Uterus (tissue), 4 donors: ENCODE data around the gene FYN. TPM values are rescaled to one million over a fixed set of nuclear protein-coding genes. Genes with fewer than 3 reads are reported as not detected.

Experiments
- DNase-seq, 2 donors: peaks; one replicate each; pipeline ENCODE4 v3.0.0-alpha.2; 2019 to 2020
- H3K27ac ChIP-seq, 2 donors: fragments of 200-600 bp; sonication (generic); 1 replicate in 1 of 2; 2 replicates in 1 of 2; pipeline ENCODE4 v1.5.1; 2016 to 2018
- H3K27me3 ChIP-seq, 2 donors: fragments of 200-600 bp; sonication (generic); one replicate each; pipeline ENCODE4 v1.5.1; 2018 to 2019; ENCODE audit warnings: control low read depth in 1 of 2
- H3K36me3 ChIP-seq, 2 donors: fragments of 200-600 bp; sonication (generic); one replicate each; pipeline ENCODE4 v1.5.1; 2019; ENCODE audit warnings: control low read depth in 1 of 2
- H3K4me1 ChIP-seq, 2 donors: fragments of 200-600 bp; sonication (generic); one replicate each; pipeline ENCODE4 v1.5.1; 2018 to 2019; ENCODE audit warnings: control low read depth in 1 of 2
- H3K4me3 ChIP-seq, 2 donors: fragments of 200-600 bp; sonication (generic); 1 replicate in 1 of 2; 2 replicates in 1 of 2; pipeline ENCODE4 v1.5.1; 2018 to 2019; ENCODE audit warnings: mild to moderate bottlenecking in 1 of 2
- H3K9me3 ChIP-seq, 2 donors: fragments of 200-600 bp; sonication (generic); one replicate each; pipeline ENCODE4 v1.5.1; 2019; ENCODE audit warnings: control low read depth in 1 of 2
- CTCF ChIP-seq, 4 experiments: fragments of 200-600 bp in 2 of 4; fragments of 450-650 bp in 2 of 4; sonication (generic) in 2 of 4; IDR thresholded peaks; one replicate each; pipeline ENCODE4 v1.5.1; 2016 to 2019; ENCODE audit warnings: antibody characterized with exemption in 4 of 4, mild to moderate bottlenecking in 2 of 4, moderate library complexity in 1 of 4
- POLR2A ChIP-seq, 2 donors: fragments of 450-650 bp; IDR thresholded peaks; one replicate each; pipeline ENCODE4 v1.6.1; 2016; ENCODE audit warnings: antibody characterized with exemption in 2 of 2, mild to moderate bottlenecking in 1 of 2, moderate library complexity in 1 of 2
- intact Hi-C: fragments of 100-400 bp; cut with DNase I; formaldehyde crosslinking; loops from one replicate; pipeline ENCODE4 v1.15.1; 2023; ENCODE audit warnings: low total_unique reads
- total RNA-seq, 4 donors: library from RNA; depleted of rRNA in 3 of 4; stranded (reverse); fragments of >200 nt in 3 of 4; gene quantifications; one replicate each; pipeline versions ENCODE4 v1.1.0 to v1.2.4, GENCODE V29; 2014 to 2023
- donor health status: DM: yes; HTN: yes; CAD: no.

The FYN gene
- total RNA-seq, 4 donors from 2014 or later = 50.7 to 208 (median 135) TPM

GRCh38 chr6:111764238-111765175 lies 108.7 kb downstream of the FYN start:
- Histone ChIP-seq H3K4me3 (no peak overlapping the region), H3K4me1 (peaks cover 4 to 5% of the 10 kb centered on the region in 2 donors), H3K9me3 (no peaks in the 10 kb centered on the region), H3K27ac (no peak overlapping the region), H3K36me3 (no peaks in the 10 kb centered on the region), H3K27me3 (no peaks in the 10 kb centered on the region)
- no peak for TF ChIP-seq CTCF (IDR thresholded peaks at IDR 0.05)
- no peak for TF ChIP-seq POLR2A (IDR thresholded peaks at IDR 0.05)
- no peak for DNase-seq
- intact Hi-C loops = no loop called here

GRCh38 chr6:111763381-111763780 lies 109.9 kb downstream of the FYN start:
- H3K27me3 ChIP-seq = no peaks in the 10 kb centered on the region
- no peaks in the 10 kb centered on the region for H3K36me3 ChIP-seq
- DNase-seq = no peak
- intact Hi-C loops = no loop called here
- no peak overlapping the region for H3K4me3 ChIP-seq
- peak overlapping the region in 1 of 2 donors; percentile 1 for H3K27ac ChIP-seq
- peaks cover 4 to 5% of the 10 kb centered on the region in 2 donors for H3K4me1 ChIP-seq
- no peaks in the 10 kb centered on the region for H3K9me3 ChIP-seq
- TF ChIP-seq POLR2A (IDR thresholded peaks at IDR 0.05) (no peak), CTCF (IDR thresholded peaks at IDR 0.05) (no peak)

- no peaks in the 10 kb centered on the region for H3K9me3 ChIP-seq
- H3K4me1 ChIP-seq = peaks cover 4 to 5% of the 10 kb centered on the region in 2 donors
- DNase-seq = no peak
- intact Hi-C loops = no loop called here
- H3K27ac ChIP-seq = peak overlapping the region; percentile 53 to 80
- no peaks in the 10 kb centered on the region for H3K27me3 ChIP-seq
- H3K4me3 ChIP-seq = no peak overlapping the region
- no peaks in the 10 kb centered on the region for H3K36me3 ChIP-seq
- TF ChIP-seq POLR2A (IDR thresholded peaks at IDR 0.05) (no peak), CTCF (IDR thresholded peaks at IDR 0.05) (no peak)
Observed at GRCh38 chr6:111761783-111762312, 111.4 kb downstream of the FYN start.

- Histone ChIP-seq H3K27me3 (no peaks in the 10 kb centered on the region), H3K4me3 (no peak overlapping the region), H3K36me3 (no peaks in the 10 kb centered on the region), H3K4me1 (peaks cover 4 to 5% of the 10 kb centered on the region in 2 donors), H3K27ac (peak overlapping the region; percentile 53 to 80), H3K9me3 (no peaks in the 10 kb centered on the region)
- intact Hi-C loops = no loop called here
- no peak for TF ChIP-seq POLR2A (IDR thresholded peaks at IDR 0.05)
- no peak for TF ChIP-seq CTCF (IDR thresholded peaks at IDR 0.05)
- DNase-seq = no peak
Observed at GRCh38 chr6:111761212-111761611, 112.0 kb downstream of the FYN start.
